Esophagus squamous epithelium (tissue), 5 donors: ENCODE measurements around the gene CENPV. TPM values are rescaled to one million over a fixed set of nuclear protein-coding genes. Genes with fewer than 3 reads are reported as not detected.
"Not testable (repeated sequence)": the region's sequence is repeated elsewhere in the genome, so short reads cannot be mapped to it uniquely, and the experiment has no call there.

Experiments used
- DNase-seq: peaks from one replicate; lab custom pipeline; 2025; lab: John Stamatoyannopoulos, UW
- H3K27ac ChIP-seq, 4 donors: fragments of 200-600 bp; sonication (generic); one replicate each; pipeline ENCODE4 v1.5.1; 2016 to 2019; ENCODE audit warnings: mild to moderate bottlenecking in 1 of 4
- H3K27me3 ChIP-seq, 4 donors: fragments of 200-600 bp; sonication (generic); 1 replicate in 3 of 4; 2 replicates in 1 of 4; pipeline versions ENCODE4 v1.5.1 to v1.6.0; 2017 to 2021; ENCODE audit warnings: antibody characterized with exemption in 1 of 4
- H3K36me3 ChIP-seq, 3 donors: fragments of 200-600 bp; sonication (generic); one replicate each; pipeline ENCODE4 v1.5.1; 2016 to 2019
- H3K4me1 ChIP-seq, 3 donors: fragments of 200-600 bp; sonication (generic); one replicate each; pipeline ENCODE4 v1.5.1; 2017 to 2019
- H3K4me3 ChIP-seq, 4 donors: fragments of 200-600 bp; sonication (generic); 1 replicate in 3 of 4; 2 replicates in 1 of 4; pipeline ENCODE4 v1.5.1; 2016 to 2019; ENCODE audit warnings: mild to moderate bottlenecking in 2 of 4, moderate library complexity in 1 of 4
- H3K9me3 ChIP-seq, 3 donors: fragments of 200-600 bp; sonication (generic); one replicate each; pipeline ENCODE4 v1.5.1; 2016 to 2019
- POLR2A ChIP-seq, 4 donors: fragments of 450-650 bp; IDR thresholded peaks; one replicate each; pipeline ENCODE4 v1.6.1; 2017; ENCODE audit warnings: antibody characterized with exemption in 4 of 4, mild to moderate bottlenecking in 4 of 4, moderate library complexity in 3 of 4
- WGBS, 2 donors: methylation state at CpG; one replicate each; pipeline ENCODE4 v1.1.5; 2018; 5-methylcytosine and 5-hydroxymethylcytosine counted together
- intact Hi-C: fragments of 100-400 bp; cut with DNase I; formaldehyde crosslinking; loops from one replicate; pipeline ENCODE4 v1.15.0; 2022
- total RNA-seq, 4 donors: library from RNA; depleted of rRNA; stranded (reverse); fragments of >200 nt; gene quantifications; one replicate each; pipeline ENCODE4 v1.1.0, GENCODE V29; 2016
- TF ChIP-seq, protein P1 (sequence below), 6 experiments: fragments of 450-650 bp in 4 of 6; fragments of 200-600 bp in 2 of 6; sonication (generic) in 2 of 6; IDR thresholded peaks; one replicate each; pipeline ENCODE4 v1.5.1; 2016 to 2019; ENCODE audit warnings: antibody characterized with exemption in 6 of 6, mild to moderate bottlenecking in 4 of 6, moderate library complexity in 4 of 6
- donor health status: DM: yes; HTN: yes; CAD: no.

The CENPV gene
- total RNA-seq, 4 donors from 2014 or later = 0.56 to 5.1 (median 1.5) TPM

- Histone ChIP-seq H3K27ac (no peak overlapping the region), H3K4me1 (no peaks in the 10 kb centered on the region), H3K4me3 (no peak overlapping the region), H3K27me3 (no peaks in the 10 kb centered on the region), H3K9me3 (no peaks in the 10 kb centered on the region), H3K36me3 (peaks cover 0 to 28% (median 0%) of the 10 kb centered on the region in 3 donors)
- intact Hi-C loops = no loop called here
- TF ChIP-seq, protein P1, sequence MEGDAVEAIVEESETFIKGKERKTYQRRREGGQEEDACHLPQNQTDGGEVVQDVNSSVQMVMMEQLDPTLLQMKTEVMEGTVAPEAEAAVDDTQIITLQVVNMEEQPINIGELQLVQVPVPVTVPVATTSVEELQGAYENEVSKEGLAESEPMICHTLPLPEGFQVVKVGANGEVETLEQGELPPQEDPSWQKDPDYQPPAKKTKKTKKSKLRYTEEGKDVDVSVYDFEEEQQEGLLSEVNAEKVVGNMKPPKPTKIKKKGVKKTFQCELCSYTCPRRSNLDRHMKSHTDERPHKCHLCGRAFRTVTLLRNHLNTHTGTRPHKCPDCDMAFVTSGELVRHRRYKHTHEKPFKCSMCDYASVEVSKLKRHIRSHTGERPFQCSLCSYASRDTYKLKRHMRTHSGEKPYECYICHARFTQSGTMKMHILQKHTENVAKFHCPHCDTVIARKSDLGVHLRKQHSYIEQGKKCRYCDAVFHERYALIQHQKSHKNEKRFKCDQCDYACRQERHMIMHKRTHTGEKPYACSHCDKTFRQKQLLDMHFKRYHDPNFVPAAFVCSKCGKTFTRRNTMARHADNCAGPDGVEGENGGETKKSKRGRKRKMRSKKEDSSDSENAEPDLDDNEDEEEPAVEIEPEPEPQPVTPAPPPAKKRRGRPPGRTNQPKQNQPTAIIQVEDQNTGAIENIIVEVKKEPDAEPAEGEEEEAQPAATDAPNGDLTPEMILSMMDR (IDR thresholded peaks at IDR 0.05) = no peak
- TF ChIP-seq POLR2A (IDR thresholded peaks at IDR 0.05) = no peak
- DNase-seq = no peak
- 90 to 94% methylated on average over 4 to 7 of the region's 11 CpGs for WGBS, 2 donors
Observed at GRCh38 chr17:16297367-16298139, 55.7 kb downstream of the CENPV start.

GRCh38 chr17:16296072-16296471 lies 57.2 kb downstream of the CENPV start:
- DNase-seq, H3K4me1 ChIP-seq, H3K27me3 ChIP-seq, H3K27ac ChIP-seq, intact Hi-C loops, H3K9me3 ChIP-seq, H3K4me3 ChIP-seq: not testable (repeated sequence)
- peaks cover 0 to 14% (median 0%) of the 10 kb centered on the region in 3 donors for H3K36me3 ChIP-seq
- WGBS, 2 donors = 65 to 92% methylated on average over 3 of the region's 3 CpGs

- H3K4me1 ChIP-seq = no peaks in the 10 kb centered on the region
- TF ChIP-seq, protein P1 (IDR thresholded peaks at IDR 0.05) = no peak
- no peak for TF ChIP-seq POLR2A (IDR thresholded peaks at IDR 0.05)
- H3K27me3 ChIP-seq = no peaks in the 10 kb centered on the region
- no peak for DNase-seq
- H3K36me3 ChIP-seq = peaks cover 0 to 1% (median 0%) of the 10 kb centered on the region in 3 donors
- WGBS, 2 donors = 94 to 100% methylated on average over 2 of the region's 2 CpGs
- no peaks in the 10 kb centered on the region for H3K9me3 ChIP-seq
- H3K4me3 ChIP-seq = no peak overlapping the region
- no peak overlapping the region for H3K27ac ChIP-seq
- intact Hi-C loops = no loop called here
Observed at GRCh38 chr17:16294560-16294959, 58.7 kb downstream of the CENPV start.

GRCh38 chr17:16293931-16294330 lies 59.3 kb downstream of the CENPV start:
- no peaks in the 10 kb centered on the region for H3K9me3 ChIP-seq
- H3K4me1 ChIP-seq = no peaks in the 10 kb centered on the region
- DNase-seq = no peak
- no peak overlapping the region for H3K27ac ChIP-seq
- 83 to 97% methylated on average over 3 of the region's 3 CpGs for WGBS, 2 donors
- H3K36me3 ChIP-seq = no peaks in the 10 kb centered on the region
- intact Hi-C loops = no loop called here
- no peak overlapping the region for H3K4me3 ChIP-seq
- TF ChIP-seq, protein P1 (IDR thresholded peaks at IDR 0.05) = no peak
- TF ChIP-seq POLR2A (IDR thresholded peaks at IDR 0.05) = no peak
- no peaks in the 10 kb centered on the region for H3K27me3 ChIP-seq

Other genes starting within 250 kb of the CENPV start
- 100 to 1,000 TPM in 1 of 4 donors, 10 to 100 TPM in 3; 52.5 to 188 (median 76.8) TPM for gene NCOR1, start 137.9 kb downstream of the CENPV start, total RNA-seq
- gene PIGL, start 136.3 kb downstream of the CENPV start, total RNA-seq = 10 to 100 TPM; 19.8 to 62.4 (median 26.5) TPM
- gene UBB, start 27.6 kb upstream of the CENPV start, total RNA-seq = 100 to 1,000 TPM; 360 to 590 (median 461) TPM
- 1 to 10 TPM; 1.7 to 8.4 (median 2.5) TPM for gene TRPV2, start 62.1 kb upstream of the CENPV start, total RNA-seq
- under 1 TPM in 2 of 4 donors, not detected in 2; 0.11 to 0.38 TPM for gene LRRC75A, start 138.7 kb upstream of the CENPV start, total RNA-seq
- 1 to 10 TPM; 2.1 to 3.8 (median 2.2) TPM for gene ZNF287, start 215.7 kb upstream of the CENPV start, total RNA-seq